HG02623 (cell line): ENCODE data around the gene MAPRE3.
"Not testable (repeated sequence)": the region's sequence is repeated elsewhere in the genome, so short reads cannot be mapped to it uniquely, and the experiment has no call there.

Experiments
- ATAC-seq: cut with Tn5 transposase; IDR thresholded peaks from one replicate; pipeline ENCODE4 v1.9.1; 2021; ENCODE audit warnings: moderate library complexity; ENCODE audit not compliant: unreplicated experiment

The MAPRE3 gene

DNA sequence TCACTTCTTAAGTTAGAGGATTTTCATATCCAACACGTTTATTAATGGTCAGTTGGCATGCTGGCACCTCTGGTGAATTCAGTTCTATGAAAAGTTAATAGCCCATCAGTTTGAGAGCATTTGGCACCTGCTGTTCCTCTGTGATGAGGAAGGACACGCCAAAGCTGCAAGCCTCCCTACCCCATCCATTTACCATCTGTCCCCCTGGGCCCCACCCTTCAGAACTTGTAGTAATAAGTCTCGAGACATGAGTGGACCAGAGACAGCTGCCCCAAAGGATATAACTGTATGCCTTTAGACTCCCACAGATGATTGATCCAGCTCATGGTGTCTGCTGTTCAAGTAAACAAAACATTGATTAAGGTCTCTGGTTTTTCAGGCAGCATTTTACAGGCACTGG lies 94.7 kb downstream of the MAPRE3 start:
- no peak for ATAC-seq

- no peak for ATAC-seq
Measured at GRCh38 chr2:27067385-27067784, 96.9 kb downstream of the MAPRE3 start.

DNA sequence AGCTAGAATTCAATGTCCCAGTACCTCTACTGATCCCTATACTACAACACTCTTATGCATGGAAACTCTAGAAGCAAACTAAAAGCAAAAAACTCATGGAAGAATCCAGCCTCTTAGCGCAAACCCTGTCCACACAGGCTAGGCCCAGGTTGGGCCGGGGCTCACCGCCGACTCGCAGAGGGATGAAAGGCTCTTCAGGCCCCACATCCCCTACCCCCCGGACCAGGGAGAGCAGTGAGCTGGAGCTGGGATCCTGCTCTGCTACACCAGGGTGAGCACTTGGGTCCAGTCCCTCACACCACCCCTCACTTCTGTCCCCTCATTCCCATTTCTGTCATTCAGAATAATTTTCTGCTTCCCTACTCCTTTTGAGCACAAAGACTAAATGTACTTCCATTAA lies 99.0 kb downstream of the MAPRE3 start:
- no peak for ATAC-seq

DNA sequence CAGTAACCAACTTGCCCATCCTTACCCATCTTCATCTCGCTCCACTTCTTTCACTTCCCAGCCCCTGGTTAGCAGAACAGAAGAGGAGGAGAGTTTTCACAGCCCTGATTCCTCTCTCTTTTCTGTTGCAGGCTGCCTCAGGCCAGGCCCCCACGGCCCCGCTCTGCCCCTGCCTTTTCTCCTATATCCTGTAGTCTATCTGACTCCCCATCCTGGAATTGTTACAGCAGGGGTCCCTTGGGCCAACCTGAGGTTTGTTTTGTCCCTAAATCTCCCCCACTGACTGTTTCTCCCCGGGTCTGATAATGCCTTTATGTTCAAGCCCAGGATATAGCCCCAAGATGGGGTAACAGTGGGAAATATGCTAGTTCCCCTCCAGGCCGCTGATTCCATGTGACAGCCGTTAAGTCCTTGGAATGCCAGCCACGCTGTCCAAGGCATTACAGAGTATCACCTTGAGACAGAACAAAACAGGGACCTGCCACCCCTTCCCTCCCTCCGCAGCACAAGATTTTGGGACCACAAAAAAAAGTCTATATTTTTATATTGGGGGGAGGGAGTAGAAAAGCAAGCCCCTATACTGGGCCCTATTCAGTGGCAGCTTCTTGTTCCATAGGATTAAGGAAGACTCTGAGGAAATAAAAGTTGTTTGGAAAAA lies 99.7 kb downstream of the MAPRE3 start:
- no peak for ATAC-seq

GRCh38 chr2:27070653-27071276 lies 100.3 kb downstream of the MAPRE3 start:
- ATAC-seq = peak; percentile 1

DNA sequence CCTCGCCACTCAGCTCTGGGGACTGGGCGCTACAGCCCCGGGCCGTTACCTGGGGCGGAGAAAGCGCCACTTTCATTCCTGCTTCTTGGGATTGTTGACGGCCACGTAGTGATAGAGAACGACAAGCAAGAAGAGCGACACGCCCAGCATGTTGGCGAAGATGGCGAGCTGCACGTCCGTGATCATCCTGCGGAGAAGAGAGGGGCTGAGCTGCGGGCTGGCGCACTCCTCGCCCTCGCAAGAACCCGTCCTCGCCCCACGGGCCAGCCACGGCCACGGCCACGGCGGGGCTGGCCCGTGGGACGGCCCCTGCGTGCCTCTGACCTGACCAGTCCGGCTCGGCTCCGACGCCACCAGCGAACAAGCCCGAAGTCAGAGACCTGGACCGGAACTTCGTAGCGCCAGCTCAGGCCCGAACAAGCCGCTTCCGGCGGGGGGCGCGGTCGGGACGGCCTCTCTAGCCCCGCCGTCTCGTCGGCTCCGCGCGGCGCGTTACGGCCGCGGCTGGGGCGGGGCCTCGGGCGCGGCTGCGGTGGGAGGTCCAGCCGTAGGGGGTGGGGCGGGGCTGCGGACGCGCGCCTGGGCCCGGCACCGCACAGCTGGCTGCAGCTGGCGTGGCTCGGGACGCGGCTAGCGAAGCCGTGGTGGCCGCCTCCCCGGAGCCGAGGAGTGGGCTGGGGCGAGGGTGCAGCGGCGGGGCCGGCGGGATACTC lies 101.0 kb downstream of the MAPRE3 start, which contains the start of gene OST4:
OST4 (minus strand) TSS at position 378 of the 713 bp plus-strand sequence.
- peak; percentile 81 for ATAC-seq

GRCh38 chr2:27071990-27072830 lies 101.8 kb downstream of the MAPRE3 start:
- ATAC-seq = peak; percentile 7

DNA sequence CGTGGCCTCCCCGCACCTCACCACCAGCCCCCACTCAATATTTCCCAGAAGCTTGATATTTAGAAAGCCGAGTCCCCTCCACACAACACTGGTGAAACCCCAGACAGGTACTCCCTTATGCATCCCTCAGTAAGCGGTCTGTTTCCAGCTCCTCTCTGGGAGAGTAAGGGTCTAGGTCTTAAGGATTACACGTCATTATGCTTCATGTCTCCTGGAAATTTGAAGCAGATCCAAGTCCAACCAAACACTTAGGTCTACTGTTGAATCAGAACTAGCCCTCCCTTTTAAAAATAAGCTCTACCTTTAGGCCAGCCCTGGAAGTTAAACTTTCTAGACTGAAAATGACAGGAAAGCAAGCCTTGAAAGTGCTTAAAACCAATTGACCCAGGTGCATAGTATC lies 102.5 kb downstream of the MAPRE3 start:
- ATAC-seq = no peak

GRCh38 chr2:27073782-27074181 lies 103.3 kb downstream of the MAPRE3 start:
- ATAC-seq = no peak

DNA sequence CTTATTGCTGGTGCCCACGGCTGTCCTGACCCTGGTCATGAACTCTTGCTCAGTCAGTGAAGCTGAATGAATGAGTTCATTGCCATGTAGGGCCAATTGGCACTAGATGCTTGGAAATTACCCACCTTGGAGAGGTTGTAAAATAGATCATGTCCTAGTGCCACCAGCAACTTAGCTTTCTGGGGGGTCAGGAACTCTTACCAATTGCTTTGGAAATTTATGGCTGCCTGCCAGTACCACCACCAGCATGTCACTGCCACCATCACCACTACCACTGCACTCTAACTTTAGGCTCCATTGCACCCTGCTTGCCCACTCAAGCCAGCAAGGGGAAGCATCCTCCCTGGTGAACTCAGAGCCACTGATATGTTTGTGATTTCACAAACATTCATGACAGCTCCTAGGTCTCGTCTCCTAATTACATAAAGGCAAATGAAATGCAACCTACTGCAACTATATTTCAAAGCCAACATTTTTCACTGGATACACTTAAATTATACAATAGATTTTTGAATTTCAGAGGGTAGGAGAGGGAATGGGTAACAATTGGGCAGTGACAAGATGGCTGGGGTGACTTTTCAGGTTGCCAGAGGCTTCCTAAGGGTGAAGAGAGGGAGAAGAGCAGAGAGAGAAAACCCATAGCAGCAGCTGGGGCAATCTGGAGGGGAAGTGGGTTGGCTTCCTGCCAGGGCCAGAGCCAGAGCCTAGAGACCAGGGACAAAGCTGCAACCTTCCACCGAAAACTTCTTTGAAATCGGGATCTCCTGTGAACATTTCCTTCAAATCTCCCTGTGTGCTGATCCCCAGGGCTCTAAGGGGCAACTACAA lies 104.5 kb downstream of the MAPRE3 start:
- no peak for ATAC-seq

GRCh38 chr2:27075566-27075871 lies 105.1 kb downstream of the MAPRE3 start:
- not testable (repeated sequence) for ATAC-seq

DNA sequence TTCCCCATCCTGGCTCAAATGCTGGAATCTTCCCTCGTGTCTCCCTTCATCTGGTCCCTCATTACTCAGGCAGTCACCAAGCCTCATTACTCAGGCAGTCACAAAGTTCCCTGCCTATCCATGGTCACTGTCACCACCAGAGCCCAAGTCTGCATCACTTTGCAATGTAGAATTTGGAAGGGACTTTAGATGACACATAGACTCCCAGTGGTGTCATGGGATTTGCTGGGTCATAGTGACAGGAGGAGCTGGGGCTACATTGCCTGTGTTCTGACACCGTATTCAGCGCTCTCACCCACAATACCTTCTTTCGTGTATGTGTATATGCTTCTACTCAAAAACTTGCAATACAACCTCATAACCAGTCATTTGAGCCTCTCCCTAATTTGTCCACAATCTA lies 105.9 kb downstream of the MAPRE3 start:
- ATAC-seq = no peak
